Breast epithelium (tissue), 3 donors: ENCODE data around the gene ITGA6.

Experiments used
- POLR2A ChIP-seq: fragments of 450-650 bp; IDR thresholded peaks from one replicate; pipeline ENCODE4 v1.6.1; 2016; ENCODE audit warnings: antibody characterized with exemption, mild to moderate bottlenecking, moderate library complexity
- TF ChIP-seq, protein P1 (sequence below), 3 donors: fragments of 450-650 bp; IDR thresholded peaks; one replicate each; pipeline ENCODE4 v1.5.1; 2016 to 2017; ENCODE audit warnings: antibody characterized with exemption in 3 of 3, mild to moderate bottlenecking in 3 of 3, moderate library complexity in 3 of 3

DNA sequence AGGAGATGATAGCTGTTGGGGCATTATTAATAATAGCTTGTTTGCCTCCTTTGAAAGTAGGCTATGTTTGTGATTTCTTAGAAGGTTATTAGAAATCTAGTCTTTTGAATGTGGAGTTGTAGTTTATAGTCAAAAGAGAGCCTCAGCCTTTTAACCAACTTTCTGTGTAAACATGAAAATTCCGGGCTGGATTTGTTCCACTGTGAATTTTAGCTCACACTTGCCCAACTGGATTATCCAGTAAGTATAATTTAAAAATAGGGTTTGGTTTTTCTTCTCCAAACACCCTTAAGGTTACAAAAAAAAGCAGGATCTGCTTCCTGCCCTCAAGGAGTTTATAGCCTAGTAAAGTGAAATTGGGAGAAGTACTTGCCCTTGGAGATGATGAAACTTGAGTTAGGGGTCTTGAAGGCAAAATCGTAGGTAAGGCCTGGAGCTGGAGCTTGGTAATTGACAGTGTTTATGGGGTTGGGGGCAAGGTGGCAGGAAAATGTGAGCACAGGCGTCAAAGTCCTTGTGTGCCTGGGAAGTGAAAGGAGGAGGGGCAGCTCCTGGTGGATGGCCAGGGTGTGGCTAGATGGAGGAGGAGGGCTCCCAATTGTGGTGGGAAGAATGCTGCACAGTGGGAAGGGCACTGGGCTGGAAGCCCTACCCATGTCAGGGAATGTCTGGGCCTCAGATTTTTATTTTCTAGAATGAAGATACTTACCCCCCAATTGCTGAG is 21.3 kb downstream of the ITGA6 start:
- TF ChIP-seq, protein P1, sequence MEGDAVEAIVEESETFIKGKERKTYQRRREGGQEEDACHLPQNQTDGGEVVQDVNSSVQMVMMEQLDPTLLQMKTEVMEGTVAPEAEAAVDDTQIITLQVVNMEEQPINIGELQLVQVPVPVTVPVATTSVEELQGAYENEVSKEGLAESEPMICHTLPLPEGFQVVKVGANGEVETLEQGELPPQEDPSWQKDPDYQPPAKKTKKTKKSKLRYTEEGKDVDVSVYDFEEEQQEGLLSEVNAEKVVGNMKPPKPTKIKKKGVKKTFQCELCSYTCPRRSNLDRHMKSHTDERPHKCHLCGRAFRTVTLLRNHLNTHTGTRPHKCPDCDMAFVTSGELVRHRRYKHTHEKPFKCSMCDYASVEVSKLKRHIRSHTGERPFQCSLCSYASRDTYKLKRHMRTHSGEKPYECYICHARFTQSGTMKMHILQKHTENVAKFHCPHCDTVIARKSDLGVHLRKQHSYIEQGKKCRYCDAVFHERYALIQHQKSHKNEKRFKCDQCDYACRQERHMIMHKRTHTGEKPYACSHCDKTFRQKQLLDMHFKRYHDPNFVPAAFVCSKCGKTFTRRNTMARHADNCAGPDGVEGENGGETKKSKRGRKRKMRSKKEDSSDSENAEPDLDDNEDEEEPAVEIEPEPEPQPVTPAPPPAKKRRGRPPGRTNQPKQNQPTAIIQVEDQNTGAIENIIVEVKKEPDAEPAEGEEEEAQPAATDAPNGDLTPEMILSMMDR (IDR thresholded peaks at IDR 0.05) = no peak
- TF ChIP-seq POLR2A = no peak
